Bronchial epithelial cell (primary cell): ENCODE results near the gene ZDHHC3. TPM values are rescaled to one million over a fixed set of nuclear protein-coding genes. Genes with fewer than 3 reads are reported as not detected.

Experiments used
- DNase-seq: peaks from one replicate; pipeline ENCODE4 v3.0.0-alpha.2; 2010; ENCODE audit warnings: low read depth
- FAIRE-seq: peaks from 2 replicates; lab custom pipeline; 2011; peaks lifted over from hg19 to GRCh38; lab: Jason Lieb, UNC
- H3K27me3 ChIP-seq: 2 replicates; pipeline ENCODE4 v1.5.1; 2011; ENCODE audit warnings: low read length; ENCODE audit not compliant: control insufficient read depth, insufficient read depth
- H3K36me3 ChIP-seq: 2 replicates; pipeline ENCODE4 v1.5.1; 2011; ENCODE audit warnings: low read length; ENCODE audit not compliant: control insufficient read depth, insufficient read depth
- H3K4me3 ChIP-seq: 2 replicates; pipeline ENCODE4 v1.5.1; 2011; ENCODE audit warnings: mild to moderate bottlenecking, low read depth, low read length, control low read depth
- total RNA-seq: library from RNA; depleted of rRNA; stranded (reverse); fragments of >200 nt; gene quantifications from 2 replicates; pipeline ENCODE4 v1.2.1, GENCODE V29; 2014
- TF ChIP-seq, protein P1 (sequence below): IDR thresholded peaks from 2 replicates; pipeline ENCODE4 v1.5.1; 2011; ENCODE audit warnings: mild to moderate bottlenecking, moderate library complexity, low read length, control low read depth, inconsistent platforms; ENCODE audit not compliant: insufficient read depth, severe bottlenecking

Gene ZDHHC3
- total RNA-seq, 1 donor from 2014 or later: 62.1 TPM

- no peak overlapping the region for H3K4me3 ChIP-seq
- DNase-seq (no peak), FAIRE-seq (no peak)
- H3K36me3 ChIP-seq: no peaks in the 10 kb centered on the region
- no peaks in the 10 kb centered on the region for H3K27me3 ChIP-seq
- TF ChIP-seq, protein P1, sequence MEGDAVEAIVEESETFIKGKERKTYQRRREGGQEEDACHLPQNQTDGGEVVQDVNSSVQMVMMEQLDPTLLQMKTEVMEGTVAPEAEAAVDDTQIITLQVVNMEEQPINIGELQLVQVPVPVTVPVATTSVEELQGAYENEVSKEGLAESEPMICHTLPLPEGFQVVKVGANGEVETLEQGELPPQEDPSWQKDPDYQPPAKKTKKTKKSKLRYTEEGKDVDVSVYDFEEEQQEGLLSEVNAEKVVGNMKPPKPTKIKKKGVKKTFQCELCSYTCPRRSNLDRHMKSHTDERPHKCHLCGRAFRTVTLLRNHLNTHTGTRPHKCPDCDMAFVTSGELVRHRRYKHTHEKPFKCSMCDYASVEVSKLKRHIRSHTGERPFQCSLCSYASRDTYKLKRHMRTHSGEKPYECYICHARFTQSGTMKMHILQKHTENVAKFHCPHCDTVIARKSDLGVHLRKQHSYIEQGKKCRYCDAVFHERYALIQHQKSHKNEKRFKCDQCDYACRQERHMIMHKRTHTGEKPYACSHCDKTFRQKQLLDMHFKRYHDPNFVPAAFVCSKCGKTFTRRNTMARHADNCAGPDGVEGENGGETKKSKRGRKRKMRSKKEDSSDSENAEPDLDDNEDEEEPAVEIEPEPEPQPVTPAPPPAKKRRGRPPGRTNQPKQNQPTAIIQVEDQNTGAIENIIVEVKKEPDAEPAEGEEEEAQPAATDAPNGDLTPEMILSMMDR: no peak
Measured at GRCh38 chr3:44903314-44903713, 72.7 kb downstream of the ZDHHC3 start.

GRCh38 chr3:44902628-44903027, 73.3 kb downstream of the ZDHHC3 start:
- Histone ChIP-seq H3K4me3 (no peak overlapping the region), H3K27me3 (no peaks in the 10 kb centered on the region), H3K36me3 (no peaks in the 10 kb centered on the region)
- no peak for FAIRE-seq
- TF ChIP-seq, protein P1: no peak
- no peak for DNase-seq

DNA sequence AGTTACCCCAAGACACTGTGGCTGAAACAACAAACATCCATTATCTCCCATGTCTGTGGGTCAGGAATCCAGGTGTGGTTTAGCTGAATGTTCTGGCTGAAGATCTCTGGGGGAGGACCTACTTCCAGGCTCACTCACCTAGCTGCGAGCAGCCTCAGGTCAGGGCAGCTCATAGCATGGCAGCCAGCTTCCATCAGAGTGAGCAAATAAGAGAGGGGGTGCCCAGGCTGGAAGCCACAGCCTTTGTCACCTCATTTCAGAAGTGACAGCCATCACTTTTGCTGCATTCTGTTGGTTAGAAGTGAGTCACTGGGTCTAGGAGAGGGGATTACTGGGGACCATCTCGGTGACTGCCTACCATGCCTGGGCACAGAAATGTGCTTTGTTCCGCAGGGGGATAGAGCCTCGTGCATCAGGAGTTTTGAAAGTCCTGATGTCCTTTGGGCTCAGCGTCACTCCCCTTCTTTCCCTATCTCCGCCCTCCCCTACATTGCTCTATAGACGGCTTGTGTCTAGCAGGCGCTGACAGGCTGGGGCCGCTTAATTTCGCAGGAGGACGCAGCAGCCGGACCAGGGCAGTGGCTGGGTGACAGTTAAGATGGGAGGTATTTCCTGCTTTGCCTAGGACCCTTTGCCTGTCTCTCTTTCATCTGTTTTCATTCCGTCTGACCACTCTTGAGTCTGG, 76.1 kb downstream of the ZDHHC3 start:
- TF ChIP-seq, protein P1: no peak
- FAIRE-seq: no peak
- no peak overlapping the region for H3K4me3 ChIP-seq
- peak; percentile 25 for DNase-seq
- no peaks in the 10 kb centered on the region for H3K27me3 ChIP-seq
- H3K36me3 ChIP-seq: no peaks in the 10 kb centered on the region

- DNase-seq (no peak), FAIRE-seq (no peak)
- TF ChIP-seq, protein P1: no peak
- no peaks in the 10 kb centered on the region for H3K27me3 ChIP-seq
- H3K4me3 ChIP-seq: no peak overlapping the region
- no peaks in the 10 kb centered on the region for H3K36me3 ChIP-seq
Measured at GRCh38 chr3:44896440-44896839, 79.5 kb downstream of the ZDHHC3 start.

DNA sequence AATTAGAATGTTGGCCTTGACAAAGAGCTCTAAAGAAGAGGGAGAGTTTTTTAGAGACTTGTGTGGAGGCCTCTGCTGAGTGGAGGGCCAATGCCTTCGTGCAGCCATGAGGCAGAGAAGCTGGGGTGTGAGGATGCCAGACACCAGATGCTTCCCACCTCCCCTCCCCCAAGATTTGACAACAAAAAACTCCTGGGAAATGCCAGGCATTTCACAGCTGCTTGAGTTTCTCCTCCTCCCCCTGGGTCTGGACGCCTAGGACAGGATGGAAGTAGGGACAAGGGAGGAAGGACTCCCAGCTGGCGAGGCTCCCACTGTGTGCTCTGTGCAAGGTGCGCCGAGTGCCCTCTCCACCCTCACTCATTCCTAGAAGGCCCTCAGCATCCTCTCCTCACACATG, 81.5 kb downstream of the ZDHHC3 start:
- H3K27me3 ChIP-seq: no peaks in the 10 kb centered on the region
- TF ChIP-seq, protein P1: no peak
- H3K36me3 ChIP-seq: no peaks in the 10 kb centered on the region
- no peak for DNase-seq
- no peak overlapping the region for H3K4me3 ChIP-seq
- no peak for FAIRE-seq

DNA sequence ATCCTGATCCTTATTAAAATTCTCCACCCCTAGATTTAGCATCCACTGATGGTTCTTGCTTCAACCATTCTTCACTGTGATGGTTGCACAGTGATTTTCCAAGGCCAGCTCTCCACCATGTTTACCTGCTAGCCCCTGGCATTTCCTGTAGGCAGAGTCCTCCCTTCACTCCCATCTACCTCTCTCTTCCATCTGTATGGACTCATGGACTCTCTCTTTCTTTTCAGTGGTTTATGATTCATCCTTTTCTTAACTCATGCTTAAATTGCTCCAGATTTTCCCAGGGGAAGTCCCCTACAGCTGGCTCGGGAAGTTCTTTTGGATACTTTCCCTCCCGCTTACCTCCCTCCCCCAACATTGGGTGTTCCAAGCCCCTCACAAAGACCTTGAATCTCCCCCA, 82.9 kb downstream of the ZDHHC3 start:
- DNase-seq: peak; percentile 94
- Histone ChIP-seq H3K36me3 (no peaks in the 10 kb centered on the region), H3K4me3 (no peak overlapping the region), H3K27me3 (no peaks in the 10 kb centered on the region)
- no peak for FAIRE-seq
- TF ChIP-seq, protein P1: no peak
